Type B pancreatic cell (in vitro differentiated cells): ENCODE measurements around the gene NRXN2. TPM values are rescaled to one million over a fixed set of nuclear protein-coding genes. Genes with fewer than 3 reads are reported as not detected.
"Not testable (repeated sequence)": the region's sequence is repeated elsewhere in the genome, so short reads cannot be mapped to it uniquely, and the experiment has no call there.

Experiments used
- DNase-seq: peaks from one replicate; pipeline ENCODE4 v3.0.0; 2021; ENCODE audit warnings: mixed read lengths; ENCODE audit not compliant: unreplicated experiment; ENCODE audit errors: extremely low spot score
- H3K27ac Mint-ChIP-seq: 2 replicates; pipeline ENCODE4 v1.8.0; 2021; ENCODE audit warnings: mild to moderate bottlenecking, mixed read lengths
- H3K27me3 Mint-ChIP-seq: 2 replicates; pipeline ENCODE4 v1.8.0; 2021; ENCODE audit warnings: mixed read lengths
- H3K36me3 Mint-ChIP-seq: 2 replicates; pipeline ENCODE4 v1.8.0; 2021; ENCODE audit warnings: mixed read lengths
- H3K4me1 Mint-ChIP-seq: one replicate; pipeline ENCODE4 v1.8.0; 2021; ENCODE audit warnings: mixed read lengths; ENCODE audit not compliant: unreplicated experiment
- H3K4me3 Mint-ChIP-seq: 2 replicates; pipeline ENCODE4 v1.8.0; 2021; ENCODE audit warnings: mild to moderate bottlenecking, mixed read lengths
- H3K9me3 Mint-ChIP-seq: 2 replicates; pipeline ENCODE4 v1.8.0; 2021; ENCODE audit warnings: mixed read lengths
- total RNA-seq: library from RNA; stranded (reverse); gene quantifications from 2 replicates; pipeline ENCODE4 v1.2.1, GENCODE V29; 2021; ENCODE audit warnings: low replicate concordance
- TF ChIP-seq, protein P1 (sequence below): fragments of 200-600 bp; sonication (generic); conservative IDR thresholded peaks from 2 replicates; pipeline ENCODE4 v1.5.0; 2021; ENCODE audit warnings: antibody characterized with exemption, mild to moderate bottlenecking

The NRXN2 gene
- total RNA-seq, 1 donor from 2014 or later = 22.1 TPM

DNA sequence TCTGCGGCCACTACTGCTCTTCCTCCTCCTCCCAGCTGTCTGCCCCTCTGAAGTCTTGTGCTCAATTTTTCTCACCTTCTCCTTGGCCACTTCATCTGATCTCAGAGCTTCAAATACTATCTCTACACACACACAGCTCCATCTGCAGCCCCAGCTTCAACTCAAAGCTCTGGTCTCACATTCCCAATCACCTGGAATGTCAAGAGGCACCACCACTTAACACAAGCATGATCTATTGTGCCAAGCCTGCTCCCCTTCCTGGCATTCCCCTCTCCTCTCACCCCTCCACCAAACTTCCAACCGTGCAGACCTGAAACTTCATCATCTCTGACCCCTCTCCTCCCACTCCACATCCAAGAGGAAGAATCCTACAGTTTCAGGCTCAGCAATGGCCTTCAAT is 17.5 kb downstream of the NRXN2 start:
- no peak overlapping the region for H3K27ac Mint-ChIP-seq
- H3K9me3 Mint-ChIP-seq = no peaks in the 10 kb centered on the region
- DNase-seq = no peak
- TF ChIP-seq, protein P1, sequence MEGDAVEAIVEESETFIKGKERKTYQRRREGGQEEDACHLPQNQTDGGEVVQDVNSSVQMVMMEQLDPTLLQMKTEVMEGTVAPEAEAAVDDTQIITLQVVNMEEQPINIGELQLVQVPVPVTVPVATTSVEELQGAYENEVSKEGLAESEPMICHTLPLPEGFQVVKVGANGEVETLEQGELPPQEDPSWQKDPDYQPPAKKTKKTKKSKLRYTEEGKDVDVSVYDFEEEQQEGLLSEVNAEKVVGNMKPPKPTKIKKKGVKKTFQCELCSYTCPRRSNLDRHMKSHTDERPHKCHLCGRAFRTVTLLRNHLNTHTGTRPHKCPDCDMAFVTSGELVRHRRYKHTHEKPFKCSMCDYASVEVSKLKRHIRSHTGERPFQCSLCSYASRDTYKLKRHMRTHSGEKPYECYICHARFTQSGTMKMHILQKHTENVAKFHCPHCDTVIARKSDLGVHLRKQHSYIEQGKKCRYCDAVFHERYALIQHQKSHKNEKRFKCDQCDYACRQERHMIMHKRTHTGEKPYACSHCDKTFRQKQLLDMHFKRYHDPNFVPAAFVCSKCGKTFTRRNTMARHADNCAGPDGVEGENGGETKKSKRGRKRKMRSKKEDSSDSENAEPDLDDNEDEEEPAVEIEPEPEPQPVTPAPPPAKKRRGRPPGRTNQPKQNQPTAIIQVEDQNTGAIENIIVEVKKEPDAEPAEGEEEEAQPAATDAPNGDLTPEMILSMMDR = no peak
- no peaks in the 10 kb centered on the region for H3K36me3 Mint-ChIP-seq
- H3K27me3 Mint-ChIP-seq = peaks cover 68% of the 10 kb centered on the region
- H3K4me1 Mint-ChIP-seq = no peaks in the 10 kb centered on the region
- no peak overlapping the region for H3K4me3 Mint-ChIP-seq

DNA sequence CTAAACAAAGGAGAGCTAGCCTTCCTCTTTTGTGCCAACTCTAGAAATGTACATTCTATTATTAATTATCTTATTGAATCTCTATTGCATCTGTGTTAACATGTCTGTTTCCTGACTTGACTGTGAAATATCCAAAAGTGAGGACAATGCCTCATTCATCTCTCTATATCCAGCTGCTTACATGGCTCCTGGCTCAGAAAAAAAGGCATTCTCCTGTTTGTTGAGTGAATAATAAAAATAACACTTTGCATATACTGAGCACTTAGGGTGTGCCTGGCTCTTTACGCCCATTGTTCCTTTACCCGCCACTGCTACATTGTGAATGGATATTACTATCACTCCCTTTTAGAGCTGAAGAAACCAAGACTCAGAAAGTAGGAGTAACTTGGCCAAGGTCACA is 19.9 kb downstream of the NRXN2 start:
- no peaks in the 10 kb centered on the region for H3K4me1 Mint-ChIP-seq
- no peaks in the 10 kb centered on the region for H3K36me3 Mint-ChIP-seq
- no peak overlapping the region for H3K27ac Mint-ChIP-seq
- peaks cover 66% of the 10 kb centered on the region for H3K27me3 Mint-ChIP-seq
- TF ChIP-seq, protein P1 = no peak
- no peak overlapping the region for H3K4me3 Mint-ChIP-seq
- H3K9me3 Mint-ChIP-seq = no peaks in the 10 kb centered on the region
- DNase-seq = no peak

DNA sequence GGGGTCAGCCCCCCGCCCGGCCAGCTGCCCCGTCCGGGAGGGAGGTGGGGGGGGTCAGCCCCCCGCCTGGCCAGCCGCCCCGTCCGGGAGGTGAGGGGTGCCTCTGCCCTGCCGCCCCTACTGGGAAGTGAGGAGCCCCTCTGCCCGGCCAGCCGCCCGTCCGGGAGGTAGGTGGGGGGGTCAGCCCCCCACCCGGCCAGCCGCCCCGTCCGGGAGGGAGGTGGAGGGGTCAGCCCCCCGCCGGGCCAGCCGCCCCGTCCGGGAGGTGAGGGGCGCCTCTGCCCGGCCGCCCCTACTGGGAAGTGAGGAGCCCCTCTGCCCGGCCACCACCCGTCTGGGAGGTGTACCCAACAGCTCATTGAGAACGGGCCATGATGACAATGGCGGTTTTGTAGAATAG is 21.0 kb downstream of the NRXN2 start:
- not testable (repeated sequence) for H3K4me1 Mint-ChIP-seq, H3K4me3 Mint-ChIP-seq, H3K27ac Mint-ChIP-seq, H3K36me3 Mint-ChIP-seq, DNase-seq, H3K9me3 Mint-ChIP-seq
- peaks cover 71% of the 10 kb centered on the region for H3K27me3 Mint-ChIP-seq

DNA sequence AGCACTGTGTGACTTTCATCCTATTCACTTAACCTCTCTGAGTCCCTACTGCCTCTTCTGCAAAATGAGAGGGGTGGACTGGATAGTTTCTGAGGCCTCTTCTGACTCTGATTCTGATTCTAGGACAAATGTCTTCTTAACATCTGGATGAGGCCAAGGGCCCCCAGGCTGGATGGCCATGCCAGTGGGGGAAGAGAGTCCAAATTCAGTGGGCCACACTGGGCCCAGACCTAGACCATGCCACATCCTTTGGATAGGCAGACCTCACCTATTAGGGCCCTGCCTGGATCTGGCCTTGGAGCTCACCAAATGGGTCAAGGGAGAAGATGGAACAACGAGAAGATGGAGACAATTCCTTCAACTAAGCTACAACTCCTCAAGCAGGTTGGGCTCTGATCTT is 24.6 kb downstream of the NRXN2 start:
- Mint-ChIP-seq H3K27ac (no peak overlapping the region), H3K27me3 (peaks cover 77% of the 10 kb centered on the region), H3K4me3 (no peak overlapping the region), H3K9me3 (no peaks in the 10 kb centered on the region), H3K36me3 (no peaks in the 10 kb centered on the region), H3K4me1 (no peaks in the 10 kb centered on the region)
- DNase-seq = no peak
- TF ChIP-seq, protein P1 = no peak

DNA sequence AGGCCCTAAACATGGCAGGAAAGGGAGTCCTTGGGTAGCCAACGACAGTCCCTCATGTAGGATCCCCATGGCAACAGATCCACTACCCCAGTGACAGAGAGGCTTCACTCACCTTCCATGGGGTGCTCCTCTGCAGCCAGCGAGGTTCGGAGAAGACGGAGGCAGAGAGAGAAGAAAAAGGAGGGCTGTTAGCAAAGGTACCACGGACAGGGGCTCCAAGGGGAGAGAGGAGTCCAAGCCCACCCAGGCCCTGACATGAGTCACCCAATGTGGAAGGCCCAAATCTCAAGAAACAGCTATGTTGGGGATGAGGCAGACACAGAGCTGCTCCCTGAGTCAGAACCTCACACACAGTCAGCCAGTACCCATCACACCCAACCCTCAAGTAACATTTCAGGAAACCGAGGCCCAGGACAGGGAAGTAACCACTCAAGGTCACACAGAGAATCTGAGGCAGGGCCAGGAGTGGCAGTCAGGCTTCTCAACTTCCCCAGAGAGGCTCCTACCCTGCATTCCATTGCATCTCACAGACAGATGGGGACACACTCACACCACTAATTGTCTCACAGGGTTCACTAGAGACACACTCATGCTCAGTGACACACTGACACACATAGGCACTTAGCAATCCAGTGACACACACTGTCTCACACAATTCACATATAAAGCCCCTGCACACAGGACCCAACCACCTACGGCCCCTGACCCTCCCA is 25.2 kb downstream of the NRXN2 start:
- Mint-ChIP-seq H3K4me1 (peaks cover 4% of the 10 kb centered on the region), H3K4me3 (no peak overlapping the region), H3K27me3 (peaks cover 79% of the 10 kb centered on the region), H3K27ac (no peak overlapping the region), H3K36me3 (no peaks in the 10 kb centered on the region), H3K9me3 (no peaks in the 10 kb centered on the region)
- DNase-seq = no peak
- TF ChIP-seq, protein P1 = no peak

DNA sequence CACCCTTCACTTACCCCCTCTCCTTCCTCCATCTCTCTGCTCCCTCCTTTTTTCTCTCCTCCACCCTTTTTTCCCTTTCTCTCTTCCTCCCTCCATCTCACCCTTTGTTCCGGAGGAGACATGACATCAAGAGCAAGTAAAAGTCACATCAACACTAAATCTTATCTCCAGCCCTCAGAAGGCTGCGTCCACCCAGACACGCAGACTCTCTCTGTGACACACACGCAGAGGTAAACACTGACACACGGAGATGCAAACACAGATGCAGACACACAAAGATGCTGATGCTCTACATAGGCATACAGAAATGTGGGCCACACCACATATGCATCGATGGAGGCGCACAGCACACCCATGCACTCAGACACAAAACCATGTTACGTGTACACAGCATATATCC is 27.0 kb downstream of the NRXN2 start:
- TF ChIP-seq, protein P1 = no peak
- Mint-ChIP-seq H3K27me3 (peaks cover 92% of the 10 kb centered on the region), H3K27ac (no peak overlapping the region), H3K4me1 (peaks cover 6% of the 10 kb centered on the region), H3K36me3 (no peaks in the 10 kb centered on the region), H3K9me3 (no peaks in the 10 kb centered on the region), H3K4me3 (no peak overlapping the region)
- no peak for DNase-seq
